C4-2B (cell line): ENCODE results near the gene KRT73.

Experiments used
- H3K27ac ChIP-seq: fragments of 450-650 bp; 2 replicates; pipeline ENCODE4 v1.5.1; 2017
- ZFX ChIP-seq: fragments of 450-650 bp; IDR thresholded peaks from 2 replicates; pipeline ENCODE4 v1.6.1; 2017
- TF ChIP-seq, protein P1 (sequence below): fragments of 450-650 bp; conservative IDR thresholded peaks from 2 replicates; pipeline ENCODE4 v1.5.1; 2017; ENCODE audit warnings: mild to moderate bottlenecking

KRT73 gene

GRCh38 chr12:52617403-52617785 lies 965 bp downstream of the KRT73 start:
- H3K27ac ChIP-seq: no peak overlapping the region
- TF ChIP-seq, protein P1, sequence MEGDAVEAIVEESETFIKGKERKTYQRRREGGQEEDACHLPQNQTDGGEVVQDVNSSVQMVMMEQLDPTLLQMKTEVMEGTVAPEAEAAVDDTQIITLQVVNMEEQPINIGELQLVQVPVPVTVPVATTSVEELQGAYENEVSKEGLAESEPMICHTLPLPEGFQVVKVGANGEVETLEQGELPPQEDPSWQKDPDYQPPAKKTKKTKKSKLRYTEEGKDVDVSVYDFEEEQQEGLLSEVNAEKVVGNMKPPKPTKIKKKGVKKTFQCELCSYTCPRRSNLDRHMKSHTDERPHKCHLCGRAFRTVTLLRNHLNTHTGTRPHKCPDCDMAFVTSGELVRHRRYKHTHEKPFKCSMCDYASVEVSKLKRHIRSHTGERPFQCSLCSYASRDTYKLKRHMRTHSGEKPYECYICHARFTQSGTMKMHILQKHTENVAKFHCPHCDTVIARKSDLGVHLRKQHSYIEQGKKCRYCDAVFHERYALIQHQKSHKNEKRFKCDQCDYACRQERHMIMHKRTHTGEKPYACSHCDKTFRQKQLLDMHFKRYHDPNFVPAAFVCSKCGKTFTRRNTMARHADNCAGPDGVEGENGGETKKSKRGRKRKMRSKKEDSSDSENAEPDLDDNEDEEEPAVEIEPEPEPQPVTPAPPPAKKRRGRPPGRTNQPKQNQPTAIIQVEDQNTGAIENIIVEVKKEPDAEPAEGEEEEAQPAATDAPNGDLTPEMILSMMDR: no peak
- TF ChIP-seq ZFX: no peak

DNA sequence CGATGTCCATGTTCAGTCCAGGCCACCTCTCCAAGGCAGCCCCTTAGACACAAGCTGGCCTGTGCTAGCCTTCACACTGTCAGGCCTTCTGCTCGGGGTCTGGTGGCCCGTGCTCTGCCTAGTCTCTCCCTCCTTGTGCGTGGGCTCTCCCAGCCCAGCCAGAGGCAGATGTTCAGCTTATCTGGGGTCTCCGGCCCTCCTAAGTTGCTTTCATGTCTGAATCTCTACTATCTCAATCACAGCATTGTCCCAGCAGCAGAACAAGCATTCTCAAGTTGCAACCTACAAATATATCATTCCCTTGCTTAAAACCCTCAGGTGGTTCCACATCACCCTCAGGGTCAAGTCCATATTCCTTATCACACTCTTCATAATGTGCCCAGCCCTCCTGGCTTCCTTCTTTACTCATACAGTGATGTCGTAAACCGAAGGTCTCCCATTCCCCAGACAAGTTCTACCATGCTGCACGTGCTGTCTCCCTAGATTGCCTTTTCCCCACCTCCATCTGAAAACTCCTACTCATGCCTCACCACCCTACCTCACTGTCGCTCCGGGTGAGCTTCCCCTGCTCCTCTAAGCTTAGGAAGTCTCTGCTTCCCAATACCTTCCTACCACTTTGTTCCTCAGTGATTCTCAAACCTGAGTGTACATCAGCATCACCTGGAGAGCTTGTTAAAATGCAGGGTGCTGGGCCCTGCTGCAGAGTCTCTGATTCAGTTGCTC lies 1.5 kb downstream of the KRT73 start:
- no peak overlapping the region for H3K27ac ChIP-seq
- TF ChIP-seq, protein P1: no peak
- TF ChIP-seq ZFX: no peak

DNA sequence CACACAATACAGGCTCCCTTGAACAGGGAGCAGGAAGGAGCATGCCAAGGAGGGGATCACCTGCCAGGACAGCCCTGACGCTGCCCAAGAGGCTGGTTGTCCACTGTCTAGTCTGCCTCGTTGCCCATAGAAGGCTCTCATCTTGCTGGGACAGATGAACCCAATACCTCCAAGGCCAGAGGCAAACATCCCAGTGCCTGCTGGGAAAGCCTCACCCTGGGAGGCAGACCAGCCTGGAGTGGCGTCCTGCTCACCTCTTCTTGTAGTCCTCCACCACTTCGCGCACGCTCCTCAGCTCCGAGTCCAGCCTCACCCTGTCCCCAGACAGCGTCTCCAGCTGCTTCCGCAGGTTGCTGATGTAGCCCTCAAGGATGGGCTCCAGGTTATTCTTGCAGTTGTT lies 2.4 kb downstream of the KRT73 start:
- no peak for TF ChIP-seq ZFX
- TF ChIP-seq, protein P1: no peak
- no peak overlapping the region for H3K27ac ChIP-seq

DNA sequence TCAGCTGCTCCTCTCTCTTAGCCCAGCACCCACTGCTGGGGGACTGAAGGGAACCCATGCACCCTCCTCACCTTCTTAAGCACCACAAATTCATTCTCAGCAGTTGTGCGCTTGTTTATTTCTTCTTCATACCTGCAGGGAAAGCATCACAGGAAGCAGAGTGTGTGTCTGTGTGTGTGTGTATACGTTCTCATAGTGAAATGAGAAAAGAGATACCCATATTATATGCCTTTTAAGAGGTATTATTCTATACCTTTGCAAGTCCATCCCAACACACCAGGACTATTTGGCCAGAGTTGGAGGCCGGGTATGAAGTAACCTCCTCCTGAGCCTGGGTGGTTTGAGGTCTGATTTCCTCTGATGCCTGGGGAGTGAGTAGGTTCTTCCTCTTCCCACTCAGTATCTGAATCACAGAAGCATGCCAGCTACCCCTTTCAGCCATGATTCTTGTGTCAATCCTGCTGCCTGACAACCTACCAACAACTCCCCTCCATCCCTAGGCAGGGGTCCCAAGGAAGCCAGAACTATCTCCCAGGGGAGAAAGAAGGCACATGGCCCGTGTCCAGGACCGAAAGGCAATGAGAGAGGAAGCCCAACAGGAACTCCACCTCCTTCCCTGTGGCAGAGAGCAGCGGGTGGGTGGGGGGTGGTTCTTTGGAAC lies 3.0 kb downstream of the KRT73 start:
- H3K27ac ChIP-seq: no peak overlapping the region
- TF ChIP-seq, protein P1: no peak

DNA sequence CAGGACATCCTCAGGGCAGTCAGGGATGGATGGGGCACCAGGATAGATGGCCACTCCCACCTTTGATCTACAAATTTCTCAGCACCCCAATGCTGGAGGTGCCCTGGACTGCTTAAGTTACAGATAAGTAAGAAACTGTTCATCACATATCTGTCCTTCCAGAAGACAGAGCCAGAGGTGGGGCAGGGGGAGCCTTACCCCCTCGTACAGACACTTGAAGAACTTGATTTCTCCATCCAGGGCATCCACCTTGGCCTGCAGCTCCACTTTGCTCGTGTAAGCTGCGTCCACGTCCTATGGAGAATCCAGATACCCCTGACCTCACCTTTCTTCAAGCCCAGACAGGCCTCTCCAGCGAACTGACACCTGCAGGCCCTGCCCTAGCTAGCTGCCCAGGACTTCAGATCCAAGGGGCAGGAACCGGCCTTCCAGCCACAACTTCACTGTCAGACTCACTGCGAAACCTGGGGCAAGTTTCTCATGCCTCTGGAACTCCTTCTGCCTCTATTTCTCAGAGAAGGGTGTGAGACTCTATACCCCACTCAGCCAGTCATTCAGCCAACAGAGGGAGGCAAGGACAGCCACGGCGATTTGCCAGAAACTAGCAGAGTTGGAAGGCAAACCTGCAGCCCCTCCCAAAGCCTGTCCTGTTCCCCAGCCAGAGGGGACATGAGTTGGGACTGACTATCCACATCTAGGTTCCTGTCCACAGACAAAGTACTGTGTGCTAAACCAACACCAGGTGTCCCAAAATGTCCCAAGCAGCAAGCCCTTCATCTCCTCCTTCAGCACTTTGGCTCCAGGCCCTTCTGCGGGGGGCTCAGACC lies 3.8 kb downstream of the KRT73 start:
- H3K27ac ChIP-seq: no peak overlapping the region
- TF ChIP-seq ZFX: no peak
- TF ChIP-seq, protein P1: no peak

DNA sequence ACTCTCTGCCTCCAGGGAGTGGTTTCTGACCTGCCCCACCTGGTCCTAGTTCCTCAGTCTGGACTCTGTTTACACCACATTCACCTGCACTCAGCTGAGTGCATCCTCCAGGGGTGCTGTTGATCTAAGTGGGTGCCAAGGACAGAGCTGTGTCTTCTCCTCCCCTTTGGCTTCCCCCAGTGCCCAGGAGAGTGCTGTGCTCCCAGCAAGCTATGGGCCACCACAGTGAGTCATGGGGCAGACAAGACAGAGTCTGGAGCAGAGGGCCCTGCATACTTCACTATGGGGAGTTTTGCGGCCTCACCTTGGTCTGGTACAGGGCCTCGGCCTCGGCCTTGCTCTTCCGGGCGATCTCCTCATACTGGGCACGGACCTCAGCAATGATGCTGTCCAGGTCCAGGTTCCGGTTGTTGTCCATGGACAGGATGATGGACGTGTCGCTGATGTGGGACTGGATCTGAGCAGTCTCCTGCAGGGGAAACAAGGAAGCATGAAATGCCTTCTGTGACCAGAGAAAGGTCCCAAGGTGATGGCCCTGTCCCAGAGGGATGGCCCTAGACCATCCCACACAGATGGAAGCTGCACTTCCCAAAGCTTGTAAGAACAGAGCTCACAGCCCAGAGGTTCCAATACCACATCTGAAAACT lies 4.9 kb downstream of the KRT73 start:
- TF ChIP-seq ZFX: no peak
- TF ChIP-seq, protein P1: no peak
- H3K27ac ChIP-seq: no peak overlapping the region
